DOHH2 (cell line): ENCODE results near the gene EIF3F.

Experiments
- H3F3A ChIP-seq: fragments of 200-600 bp; sonication (generic), shearing (Covaris generic); 2 replicates; pipeline ENCODE4 v1.6.0; 2016; ENCODE audit warnings: antibody characterized with exemption, mild to moderate bottlenecking; ENCODE audit not compliant: control insufficient read depth, insufficient read depth
- H3K27ac ChIP-seq: fragments of 200-600 bp; sonication (generic); 2 replicates; pipeline ENCODE4 v1.5.1; 2014; ENCODE audit warnings: low read depth, mild to moderate bottlenecking, low read length, moderate library complexity
- H3K27me3 ChIP-seq: fragments of 200-600 bp; sonication (generic); 2 replicates; pipeline ENCODE4 v1.6.1; 2014; ENCODE audit warnings: mild to moderate bottlenecking, low read length, mixed read lengths; ENCODE audit not compliant: control insufficient read depth
- H3K36me3 ChIP-seq: fragments of 200-600 bp; sonication (generic); 2 replicates; pipeline ENCODE4 v1.6.1; 2014; ENCODE audit warnings: mild to moderate bottlenecking, low read length, moderate library complexity, mixed read lengths; ENCODE audit not compliant: control insufficient read depth
- H3K4me1 ChIP-seq: fragments of 200-600 bp; sonication (generic); 2 replicates; pipeline ENCODE4 v1.6.1; 2014; ENCODE audit warnings: mild to moderate bottlenecking, low read length, mixed read lengths; ENCODE audit not compliant: control insufficient read depth
- H3K4me2 ChIP-seq: fragments of 200-600 bp; sonication (generic); 2 replicates; pipeline ENCODE4 v1.6.0; 2014; ENCODE audit warnings: mild to moderate bottlenecking, low read length, moderate library complexity
- H3K4me3 ChIP-seq: fragments of 200-600 bp; sonication (generic); 2 replicates; pipeline ENCODE4 v1.5.1; 2014; ENCODE audit warnings: mild to moderate bottlenecking, low read length, mixed read lengths
- H3K79me2 ChIP-seq: fragments of 200-600 bp; sonication (generic); 2 replicates; pipeline ENCODE4 v1.6.1; 2014; ENCODE audit warnings: mild to moderate bottlenecking, low read length, mixed read lengths; ENCODE audit not compliant: control insufficient read depth
- H3K9me2 ChIP-seq: fragments of 200-600 bp; sonication (generic); replicated peaks from 2 replicates; pipeline ENCODE4 v1.6.1; 2014; ENCODE audit warnings: mild to moderate bottlenecking, low read length, mixed read lengths; ENCODE audit not compliant: control insufficient read depth
- H3K9me3 ChIP-seq: fragments of 200-600 bp; sonication (generic); 2 replicates; pipeline ENCODE4 v1.6.1; 2014; ENCODE audit warnings: antibody characterized with exemption, low read length, mixed read lengths; ENCODE audit not compliant: control insufficient read depth, insufficient read depth
- H4K20me1 ChIP-seq: fragments of 200-600 bp; sonication (generic); 2 replicates; pipeline ENCODE4 v1.6.0; 2014; ENCODE audit warnings: low read depth, mild to moderate bottlenecking, antibody characterized with exemption, low read length, moderate library complexity; ENCODE audit not compliant: control insufficient read depth, insufficient read depth
- CTCF ChIP-seq: fragments of 200-600 bp; sonication (generic); IDR thresholded peaks from one replicate; pipeline ENCODE4 v1.5.1; 2014; ENCODE audit warnings: antibody characterized with exemption, mild to moderate bottlenecking, low read depth, low read length; ENCODE audit not compliant: poor library complexity, severe bottlenecking
- EZH2phosphoT487 ChIP-seq: fragments of 200-600 bp; sonication (generic); IDR thresholded peaks from 2 replicates; pipeline ENCODE4 v1.6.1; 2017; ENCODE audit warnings: borderline replicate concordance, mild to moderate bottlenecking, antibody characterized with exemption, low read length, moderate library complexity, mixed read lengths

The EIF3F gene

GRCh38 chr11:7973011-7973410 lies 14.1 kb upstream of the EIF3F start:
- no peaks in the 10 kb centered on the region for H3K27me3 ChIP-seq
- no peaks in the 10 kb centered on the region for H4K20me1 ChIP-seq
- no peaks in the 10 kb centered on the region for H3K9me3 ChIP-seq
- no peak overlapping the region for H3K4me3 ChIP-seq
- H3K9me2 ChIP-seq: no peaks in the 10 kb centered on the region
- no peak overlapping the region for H3K27ac ChIP-seq
- no peaks in the 10 kb centered on the region for H3K79me2 ChIP-seq
- TF ChIP-seq EZH2phosphoT487 (no peak), CTCF (no peak)
- H3K4me1 ChIP-seq: 0 out of 2 replicates have a peak, but pooled peaks cover 2% of the 10 kb centered on the region
- no peaks in the 10 kb centered on the region for H3K36me3 ChIP-seq
- H3K4me2 ChIP-seq: no peak overlapping the region
- H3F3A ChIP-seq: no peaks in the 10 kb centered on the region

- H3K27ac ChIP-seq: no peak overlapping the region
- TF ChIP-seq EZH2phosphoT487 (no peak), CTCF (no peak)
- no peaks in the 10 kb centered on the region for H3K79me2 ChIP-seq
- no peaks in the 10 kb centered on the region for H4K20me1 ChIP-seq
- H3K36me3 ChIP-seq: no peaks in the 10 kb centered on the region
- H3K27me3 ChIP-seq: no peaks in the 10 kb centered on the region
- H3K4me1 ChIP-seq: 0 out of 2 replicates have a peak, but pooled peaks cover 2% of the 10 kb centered on the region
- H3K9me2 ChIP-seq: no peaks in the 10 kb centered on the region
- H3F3A ChIP-seq: no peaks in the 10 kb centered on the region
- no peaks in the 10 kb centered on the region for H3K9me3 ChIP-seq
- H3K4me2 ChIP-seq: no peak overlapping the region
- H3K4me3 ChIP-seq: no peak overlapping the region
Measured at GRCh38 chr11:7974668-7975067, 12.5 kb upstream of the EIF3F start.

GRCh38 chr11:7977232-7977917 lies 9.8 kb upstream of the EIF3F start:
- TF ChIP-seq CTCF (no peak), EZH2phosphoT487 (no peak)
- Histone ChIP-seq H3K79me2 (no peaks in the 10 kb centered on the region), H3K9me2 (no peaks in the 10 kb centered on the region), H4K20me1 (no peaks in the 10 kb centered on the region), H3K4me2 (no peak overlapping the region), H3K36me3 (no peaks in the 10 kb centered on the region), H3K4me3 (no peak overlapping the region), H3K27ac (no peak overlapping the region), H3F3A (no peaks in the 10 kb centered on the region), H3K27me3 (no peaks in the 10 kb centered on the region), H3K4me1 (peaks cover 13% of the 10 kb centered on the region), H3K9me3 (no peaks in the 10 kb centered on the region)
